ENCODE results near the gene CREB3L2.
A peak's percentile ranks its signal among the peaks of the same experiment; 100 is the strongest.
"Not testable (repeated sequence)": the region's sequence is repeated elsewhere in the genome, so short reads cannot be mapped to it uniquely, and the experiment has no call there.

The CREB3L2 gene

DNA sequence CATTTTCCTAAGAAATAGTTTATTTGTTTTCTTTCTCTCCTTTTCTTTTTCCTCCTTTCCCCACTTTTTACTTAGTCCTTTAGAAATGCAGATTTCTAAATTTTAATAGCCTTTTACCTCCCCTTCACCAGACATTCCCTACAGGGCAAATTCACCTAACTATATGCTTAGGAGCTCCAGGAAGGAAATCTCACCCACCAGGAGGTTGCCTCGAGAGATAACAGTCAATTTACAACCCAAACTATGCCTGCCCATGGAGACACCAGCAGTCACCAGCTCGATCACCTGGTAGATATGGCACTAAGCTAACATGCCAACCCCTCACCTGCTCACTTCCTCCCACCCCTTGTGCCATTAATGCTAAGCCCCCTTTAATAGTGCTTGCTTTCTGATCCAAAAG is 25.2 kb upstream of the CREB3L2 start:
- no peak overlapping the region for H3K9ac ChIP-seq (ENCODE audit: low read depth, low read length)
- H3K9me3 ChIP-seq (ENCODE audit: control insufficient read depth, insufficient read depth, low read length) = peaks cover 7% of the 10 kb centered on the region
- H3K4me1 ChIP-seq (ENCODE audit: control insufficient read depth, insufficient read depth, low read length) = peaks cover 10% of the 10 kb centered on the region
- H3K36me3 ChIP-seq (ENCODE audit: control insufficient read depth, insufficient read depth, low read length) = no peaks in the 10 kb centered on the region
- H3K27me3 ChIP-seq (ENCODE audit: control insufficient read depth, insufficient read depth, low read length) = no peaks in the 10 kb centered on the region
- no peak overlapping the region for H3K4me3 ChIP-seq (ENCODE audit: low read depth, low read length)

DNA sequence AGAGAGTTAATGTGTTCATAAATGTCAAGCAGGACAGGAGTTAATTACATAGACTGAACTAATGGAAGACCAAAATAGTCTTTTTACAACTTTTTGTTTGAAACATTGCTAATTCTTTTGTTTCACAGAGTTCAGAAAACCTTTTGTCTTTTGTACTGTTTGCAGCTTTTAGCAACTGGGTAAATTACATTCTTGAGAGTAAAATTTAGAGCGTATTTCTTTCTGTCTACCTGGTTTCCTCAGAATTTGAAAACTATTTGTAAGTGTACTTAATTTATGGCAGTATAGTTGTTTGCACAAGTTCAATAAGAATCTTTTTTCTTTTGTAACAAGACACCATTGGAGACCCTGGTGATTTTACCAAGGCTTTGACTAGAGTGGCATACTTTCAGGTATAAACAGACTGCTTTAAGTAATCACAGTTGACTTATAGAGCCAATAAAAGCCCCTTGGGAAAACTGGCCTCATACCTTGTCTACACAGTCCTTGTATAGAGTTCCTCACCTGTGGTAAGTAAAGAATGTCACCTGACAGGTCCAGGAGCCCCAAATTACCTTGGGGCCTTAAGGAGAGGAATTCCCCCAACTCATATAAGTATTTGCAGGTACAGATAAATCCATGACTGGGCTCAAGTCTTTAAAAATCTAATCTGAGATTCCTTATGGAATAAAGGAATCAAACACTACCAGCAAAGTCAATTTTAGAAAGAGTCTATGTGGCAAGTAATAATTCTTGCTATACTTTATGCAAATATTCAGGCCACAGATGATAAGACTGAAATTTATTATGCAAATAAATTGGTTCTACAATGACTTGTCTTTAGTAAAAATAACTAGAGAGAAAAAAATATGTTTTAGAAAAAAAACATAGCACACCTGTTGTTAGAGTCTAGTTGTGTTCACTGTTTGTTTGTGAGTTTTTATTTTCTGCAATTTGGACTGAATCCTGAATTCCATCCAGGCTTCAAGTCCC is 23.6 kb upstream of the CREB3L2 start:
- Histone ChIP-seq H3K27me3 (ENCODE audit: control insufficient read depth, insufficient read depth, low read length) (no peaks in the 10 kb centered on the region), H3K4me1 (ENCODE audit: control insufficient read depth, insufficient read depth, low read length) (peaks cover 8% of the 10 kb centered on the region), H3K4me3 (ENCODE audit: low read depth, low read length) (no peak overlapping the region), H3K9me3 (ENCODE audit: control insufficient read depth, insufficient read depth, low read length) (peaks cover 7% of the 10 kb centered on the region), H3K36me3 (ENCODE audit: control insufficient read depth, insufficient read depth, low read length) (no peaks in the 10 kb centered on the region), H3K9ac (ENCODE audit: low read depth, low read length) (no peak overlapping the region)

DNA sequence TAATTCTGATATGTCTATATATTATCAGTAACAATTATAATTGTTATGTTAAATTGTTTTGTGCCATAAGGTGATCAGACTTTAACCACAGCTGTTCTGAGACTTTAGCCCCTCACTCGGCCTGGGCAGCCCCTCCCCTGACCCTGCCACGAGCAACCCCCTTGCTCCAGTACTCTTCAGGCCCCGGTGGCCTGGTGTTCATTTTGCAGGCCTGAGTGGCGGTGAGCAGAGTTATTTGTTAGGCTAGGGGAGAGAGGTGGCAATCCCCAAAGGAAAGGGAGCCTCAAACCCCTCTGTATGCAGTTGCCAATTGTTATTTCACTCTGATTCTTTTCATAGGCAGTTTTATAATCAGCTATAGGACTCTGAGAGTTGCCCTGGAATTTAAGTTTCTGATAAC is 22.9 kb upstream of the CREB3L2 start:
- Histone ChIP-seq H3K36me3 (ENCODE audit: control insufficient read depth, insufficient read depth, low read length) (no peaks in the 10 kb centered on the region), H3K27me3 (ENCODE audit: control insufficient read depth, insufficient read depth, low read length) (no peaks in the 10 kb centered on the region), H3K4me3 (ENCODE audit: low read depth, low read length) (no peak overlapping the region), H3K9me3 (ENCODE audit: control insufficient read depth, insufficient read depth, low read length) (peaks cover 7% of the 10 kb centered on the region), H3K9ac (ENCODE audit: low read depth, low read length) (no peak overlapping the region), H3K4me1 (ENCODE audit: control insufficient read depth, insufficient read depth, low read length) (peaks cover 8% of the 10 kb centered on the region)

DNA sequence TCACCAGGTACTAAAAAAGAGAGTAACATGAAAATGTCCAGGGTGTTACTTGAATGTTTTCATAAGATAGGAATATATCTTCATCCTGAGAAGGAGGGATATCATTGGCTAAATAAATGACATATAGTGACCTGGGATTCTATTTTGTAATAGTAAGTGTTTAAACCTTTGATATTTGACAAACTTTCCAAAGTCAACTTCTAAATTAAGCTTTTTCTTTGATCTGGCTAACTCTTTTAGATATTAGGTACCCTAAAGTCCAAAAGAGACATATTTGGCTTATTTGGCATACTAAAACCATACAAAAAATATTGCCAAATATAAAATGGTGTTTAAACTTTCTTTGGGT is 22.4 kb upstream of the CREB3L2 start:
- no peak overlapping the region for H3K9ac ChIP-seq (ENCODE audit: low read depth, low read length)
- peaks cover 7% of the 10 kb centered on the region for H3K9me3 ChIP-seq (ENCODE audit: control insufficient read depth, insufficient read depth, low read length)
- H3K4me1 ChIP-seq (ENCODE audit: control insufficient read depth, insufficient read depth, low read length) = peaks cover 8% of the 10 kb centered on the region
- H3K36me3 ChIP-seq (ENCODE audit: control insufficient read depth, insufficient read depth, low read length) = no peaks in the 10 kb centered on the region
- H3K4me3 ChIP-seq (ENCODE audit: low read depth, low read length) = no peak overlapping the region
- H3K27me3 ChIP-seq (ENCODE audit: control insufficient read depth, insufficient read depth, low read length) = no peaks in the 10 kb centered on the region

DNA sequence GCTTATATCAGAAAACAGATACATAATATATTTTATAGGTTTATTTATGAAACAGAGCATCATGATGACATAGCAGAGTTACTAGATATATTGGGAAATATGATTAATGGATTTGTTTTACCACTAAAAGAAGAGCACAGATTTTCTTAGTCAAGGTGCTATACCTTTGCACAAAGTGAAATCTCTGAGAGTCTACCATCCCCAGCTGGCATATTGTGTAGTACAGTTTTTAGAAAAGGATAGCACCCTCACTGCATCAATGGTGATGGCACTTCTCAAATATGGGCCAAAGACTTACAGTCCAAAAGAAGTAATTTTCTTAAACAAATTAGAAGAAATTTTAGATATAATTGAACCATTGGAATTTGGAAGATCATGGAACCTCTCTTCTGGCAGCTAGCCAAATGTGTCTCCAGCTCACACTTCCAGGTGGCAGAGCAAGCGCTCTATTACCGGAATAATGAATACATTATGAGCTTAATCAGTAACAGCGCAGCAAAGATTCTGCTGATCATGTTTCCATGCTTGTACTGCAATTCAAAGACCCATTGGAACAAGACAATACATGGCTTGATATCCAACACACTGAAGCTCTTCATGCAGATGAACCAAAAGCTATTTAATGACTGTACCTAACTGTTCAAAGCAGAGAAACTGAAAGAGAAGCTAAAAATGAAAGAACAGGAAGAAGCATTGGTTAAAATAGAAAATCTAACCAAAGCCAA is 21.9 kb upstream of the CREB3L2 start:
- no peaks in the 10 kb centered on the region for H3K27me3 ChIP-seq (ENCODE audit: control insufficient read depth, insufficient read depth, low read length)
- H3K9me3 ChIP-seq (ENCODE audit: control insufficient read depth, insufficient read depth, low read length) = peaks cover 7% of the 10 kb centered on the region
- no peak overlapping the region for H3K4me3 ChIP-seq (ENCODE audit: low read depth, low read length)
- peaks cover 8% of the 10 kb centered on the region for H3K4me1 ChIP-seq (ENCODE audit: control insufficient read depth, insufficient read depth, low read length)
- H3K9ac ChIP-seq (ENCODE audit: low read depth, low read length) = no peak overlapping the region
- H3K36me3 ChIP-seq (ENCODE audit: control insufficient read depth, insufficient read depth, low read length) = no peaks in the 10 kb centered on the region

DNA sequence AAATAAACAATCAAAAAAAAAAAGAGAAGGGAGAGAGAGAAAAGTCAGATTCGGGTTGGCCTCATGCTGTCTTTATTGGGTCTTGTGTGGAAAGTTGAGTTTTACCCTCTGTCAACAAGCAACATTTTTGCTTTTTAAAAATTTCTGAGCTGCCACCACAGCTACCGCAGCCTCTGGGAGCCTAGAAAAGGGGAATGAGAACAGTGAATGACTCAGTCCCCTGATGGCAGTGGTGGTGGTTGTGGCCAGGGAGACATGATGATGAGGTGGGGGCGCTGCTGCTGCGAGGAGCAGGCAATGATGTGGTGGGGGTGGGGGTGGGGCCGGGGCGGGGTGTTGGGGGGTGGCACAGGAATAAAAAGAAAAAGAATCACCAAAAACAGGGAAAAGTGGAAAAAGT is 20.0 kb upstream of the CREB3L2 start:
- H3K9me3 ChIP-seq (ENCODE audit: control insufficient read depth, insufficient read depth, low read length) = peaks cover 7% of the 10 kb centered on the region
- no peak overlapping the region for H3K4me3 ChIP-seq (ENCODE audit: low read depth, low read length)
- H3K4me1 ChIP-seq (ENCODE audit: control insufficient read depth, insufficient read depth, low read length) = peaks cover 7% of the 10 kb centered on the region
- H3K36me3 ChIP-seq (ENCODE audit: control insufficient read depth, insufficient read depth, low read length) = no peaks in the 10 kb centered on the region
- no peak overlapping the region for H3K9ac ChIP-seq (ENCODE audit: low read depth, low read length)
- no peaks in the 10 kb centered on the region for H3K27me3 ChIP-seq (ENCODE audit: control insufficient read depth, insufficient read depth, low read length)

DNA sequence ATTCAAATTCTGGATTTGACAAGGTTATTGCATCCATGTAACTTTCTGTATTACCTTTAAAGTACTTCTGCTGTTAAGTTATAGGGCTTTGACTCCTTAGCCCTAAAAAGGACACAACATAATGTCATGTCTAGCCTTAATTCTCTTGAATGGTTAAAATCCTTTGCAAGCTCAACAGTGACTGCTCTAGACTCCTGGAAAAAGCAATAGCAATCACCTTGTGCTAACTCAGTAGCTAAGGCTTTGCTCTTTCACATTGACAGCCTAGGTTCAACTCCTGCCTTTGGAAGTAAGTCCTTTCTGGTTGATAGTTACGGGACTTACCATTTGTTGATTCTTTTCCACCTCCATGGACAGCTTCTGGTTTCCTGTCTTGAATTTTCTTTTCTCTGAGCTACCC is 16.1 kb upstream of the CREB3L2 start:
- Histone ChIP-seq H3K27me3 (ENCODE audit: control insufficient read depth, insufficient read depth, low read length) (no peaks in the 10 kb centered on the region), H3K9ac (ENCODE audit: low read depth, low read length) (no peak overlapping the region), H3K4me1 (ENCODE audit: control insufficient read depth, insufficient read depth, low read length) (peaks cover 5% of the 10 kb centered on the region), H3K36me3 (ENCODE audit: control insufficient read depth, insufficient read depth, low read length) (no peaks in the 10 kb centered on the region), H3K4me3 (ENCODE audit: low read depth, low read length) (no peak overlapping the region), H3K9me3 (ENCODE audit: control insufficient read depth, insufficient read depth, low read length) (no peaks in the 10 kb centered on the region)

DNA sequence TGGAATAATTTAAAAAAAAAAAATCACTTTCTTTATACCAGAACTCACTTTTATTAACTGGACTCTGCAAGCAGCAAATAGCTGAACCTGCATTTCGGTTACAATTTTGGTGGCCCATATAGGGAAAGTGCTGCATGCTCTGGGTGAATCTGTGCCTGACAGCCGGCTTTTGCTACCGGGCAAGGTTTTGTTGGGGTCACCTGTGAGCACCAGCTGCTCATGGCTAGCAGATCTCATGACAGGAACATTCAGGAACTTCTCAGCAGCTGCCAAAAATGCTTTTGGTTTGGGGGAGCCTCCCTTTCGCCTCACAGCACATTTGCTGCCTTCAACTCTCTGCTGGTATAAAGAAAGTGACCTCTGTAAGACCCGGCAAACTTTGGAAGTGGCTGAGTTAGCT is 13.2 kb upstream of the CREB3L2 start:
- Histone ChIP-seq H3K9ac (ENCODE audit: low read depth, low read length) (no peak overlapping the region), H3K27me3 (ENCODE audit: control insufficient read depth, insufficient read depth, low read length) (no peaks in the 10 kb centered on the region), H3K9me3 (ENCODE audit: control insufficient read depth, insufficient read depth, low read length) (no peaks in the 10 kb centered on the region), H3K36me3 (ENCODE audit: control insufficient read depth, insufficient read depth, low read length) (no peaks in the 10 kb centered on the region), H3K4me3 (ENCODE audit: low read depth, low read length) (no peak overlapping the region), H3K4me1 (ENCODE audit: control insufficient read depth, insufficient read depth, low read length) (peaks cover 5% of the 10 kb centered on the region)

DNA sequence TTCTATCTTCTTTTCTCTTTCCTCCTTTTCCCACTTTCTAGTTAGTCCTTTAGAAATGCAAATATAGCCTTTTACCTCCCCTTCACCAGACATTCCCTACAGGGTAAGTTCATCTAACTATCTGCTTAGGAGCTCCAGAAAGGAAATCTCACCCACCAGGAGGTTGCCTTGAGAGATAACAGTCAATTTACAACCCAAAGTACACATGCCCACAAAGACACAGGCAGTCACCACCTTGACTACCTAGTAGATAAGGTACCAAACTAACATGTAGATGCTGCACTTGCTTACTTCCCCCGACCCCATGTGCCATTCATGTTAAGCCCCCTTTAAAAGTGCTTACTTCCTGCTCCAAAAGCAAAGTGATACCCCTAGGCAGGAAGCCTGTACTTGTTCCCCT is 12.8 kb upstream of the CREB3L2 start:
- Histone ChIP-seq H3K27me3 (ENCODE audit: control insufficient read depth, insufficient read depth, low read length) (no peaks in the 10 kb centered on the region), H3K9ac (ENCODE audit: low read depth, low read length) (no peak overlapping the region), H3K36me3 (ENCODE audit: control insufficient read depth, insufficient read depth, low read length) (no peaks in the 10 kb centered on the region), H3K9me3 (ENCODE audit: control insufficient read depth, insufficient read depth, low read length) (no peaks in the 10 kb centered on the region), H3K4me1 (ENCODE audit: control insufficient read depth, insufficient read depth, low read length) (peaks cover 5% of the 10 kb centered on the region), H3K4me3 (ENCODE audit: low read depth, low read length) (no peak overlapping the region)

DNA sequence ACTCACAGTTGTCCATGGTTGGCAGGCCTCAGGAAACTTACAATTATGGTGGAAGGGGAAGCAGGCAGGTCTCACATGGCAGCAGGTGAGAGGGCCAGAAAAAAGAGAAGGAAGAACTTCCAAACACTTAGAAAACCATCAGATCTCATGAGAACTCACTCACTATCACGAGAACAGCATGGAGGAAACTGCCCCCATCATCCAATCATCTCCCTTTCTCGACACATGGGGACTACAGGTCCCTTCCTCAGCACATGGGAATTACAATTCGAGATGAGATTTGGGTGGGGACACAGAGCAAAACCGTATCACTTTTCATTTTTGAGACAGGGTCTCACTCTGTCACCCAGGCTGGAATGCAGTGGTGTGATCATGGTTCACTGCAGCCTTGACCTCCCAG is 12.3 kb upstream of the CREB3L2 start:
- not testable (repeated sequence) for H3K4me1 ChIP-seq (ENCODE audit: control insufficient read depth, insufficient read depth, low read length); H3K9ac ChIP-seq (ENCODE audit: low read depth, low read length); H3K4me3 ChIP-seq (ENCODE audit: low read depth, low read length); H3K27me3 ChIP-seq (ENCODE audit: control insufficient read depth, insufficient read depth, low read length); H3K9me3 ChIP-seq (ENCODE audit: control insufficient read depth, insufficient read depth, low read length); H3K36me3 ChIP-seq (ENCODE audit: control insufficient read depth, insufficient read depth, low read length)

DNA sequence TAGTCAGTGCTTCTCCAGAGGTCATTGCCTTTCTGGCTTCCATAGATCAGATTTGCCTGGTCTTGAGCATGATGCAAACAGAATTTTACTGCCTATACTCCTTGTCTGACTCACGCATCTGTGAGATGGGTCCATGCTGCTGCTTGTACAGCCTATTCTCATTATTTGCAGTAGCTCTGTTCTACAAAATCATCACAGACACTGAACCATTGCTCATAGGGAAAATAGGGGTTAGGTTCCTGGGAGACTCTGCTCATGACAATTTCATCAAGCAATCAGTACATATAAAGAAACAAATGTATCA is 7.4 kb upstream of the CREB3L2 start:
- no peak overlapping the region for H3K4me3 ChIP-seq (ENCODE audit: low read depth, low read length)
- peaks cover under 1% of the 10 kb centered on the region for H3K4me1 ChIP-seq (ENCODE audit: control insufficient read depth, insufficient read depth, low read length)
- no peaks in the 10 kb centered on the region for H3K36me3 ChIP-seq (ENCODE audit: control insufficient read depth, insufficient read depth, low read length)
- peak overlapping the region; percentile 32 for H3K9ac ChIP-seq (ENCODE audit: low read depth, low read length)
- no peaks in the 10 kb centered on the region for H3K9me3 ChIP-seq (ENCODE audit: control insufficient read depth, insufficient read depth, low read length)
- H3K27me3 ChIP-seq (ENCODE audit: control insufficient read depth, insufficient read depth, low read length) = no peaks in the 10 kb centered on the region

Data from iPS-15b (cell line).